HCT116 (cell line): ENCODE measurements around the gene MYO1B. TPM values are rescaled to one million over a fixed set of nuclear protein-coding genes. Genes with fewer than 3 reads are reported as not detected.
A peak's percentile ranks its signal among the peaks of the same experiment; 100 is the strongest.

ENCODE experiments used
- ATAC-seq: fragments of 200-7000 bp; cut with Tn5 transposase; 2 replicates; pipeline ENCODE4 v1.9.1; 2020; ENCODE audit warnings: mild to moderate bottlenecking, moderate library complexity
- BruUV-seq: library from RNA; stranded (reverse); fragments of 400-500 nt; replicated peaks from 2 replicates; lab custom pipeline; 2021; lab: Mats Ljungman, UMichigan
- CTCF ChIA-PET: fragments of 300-600 bp; sonication (Branson Sonifier 250); formaldehyde crosslinking; loops from one replicate; lab custom pipeline; 2021; ENCODE audit warnings: antibody characterized with exemption; lab: Charles Lee
- POLR2A ChIA-PET: fragments of 300-600, 350-600 bp; sonication (Branson Sonifier 250); formaldehyde crosslinking; loops from one replicate; lab custom pipeline; 2021; ENCODE audit warnings: antibody characterized with exemption; lab: Charles Lee
- RAD21 ChIA-PET, 2 experiments: fragments of 300-600 bp; sonication (Branson Sonifier 250); formaldehyde crosslinking; loops; one replicate each; lab custom pipeline; 2023; ENCODE audit warnings: low total read pairs in 2 of 2; ENCODE audit not compliant: uncharacterized antibody in 2 of 2, unreplicated experiment in 2 of 2, low non-redundant PET in 1 of 2; lab: Charles Lee
- DNase-seq: peaks from one replicate; pipeline ENCODE4 v3.0.0-alpha.2; 2010; ENCODE audit warnings: low read depth, low spot score
- H2AFZ ChIP-seq: fragments of 200-600 bp; shearing (Covaris generic), sonication (generic); 2 replicates; pipeline ENCODE4 v1.6.1; 2017; ENCODE audit warnings: low read depth, mixed run types, mixed read lengths, antibody characterized with exemption, low read length; ENCODE audit not compliant: poor library complexity, severe bottlenecking
- H3K27ac ChIP-seq: 2 replicates; pipeline ENCODE4 v1.5.1; 2012; ENCODE audit warnings: low read depth, low read length
- H3K27me3 ChIP-seq: fragments of 200-600 bp; sonication (generic); 2 replicates; pipeline ENCODE4 v1.6.1; 2016; ENCODE audit warnings: mixed run types, low read length, mixed read lengths; ENCODE audit not compliant: insufficient read depth
- H3K36me3 ChIP-seq, 2 experiments: fragments of 200-500 bp in 1 of 2; fragments of 200-600 bp in 1 of 2; sonication (Bioruptor generic) in 1 of 2; sonication (generic) in 1 of 2; 2 replicates each; pipeline versions ENCODE4 v1.5.1 to v1.6.1; 2014 to 2016; ENCODE audit warnings: low read length in 2 of 2, inconsistent platforms in 1 of 2, mixed read lengths in 1 of 2, mixed run types in 1 of 2; ENCODE audit not compliant: insufficient read depth in 2 of 2, control insufficient read depth in 1 of 2
- H3K4me1 ChIP-seq, 2 experiments: fragments of 200-600 bp in 1 of 2; sonication (generic) in 1 of 2; 2 replicates each; pipeline versions ENCODE4 v1.5.1 to v1.6.1; 2012 to 2017; ENCODE audit warnings: low read length in 2 of 2, inconsistent platforms in 1 of 2, mild to moderate bottlenecking in 1 of 2, mixed read lengths in 1 of 2, mixed run types in 1 of 2, moderate library complexity in 1 of 2; ENCODE audit not compliant: insufficient read depth in 2 of 2, control insufficient read depth in 1 of 2
- H3K4me2 ChIP-seq: fragments of 200-600 bp; sonication (generic); 2 replicates; pipeline ENCODE4 v1.6.1; 2017; ENCODE audit warnings: mixed run types, low read length, mixed read lengths
- H3K4me3 ChIP-seq, 2 experiments: fragments of 200-600 bp in 1 of 2; sonication (generic) in 1 of 2; replicated peaks in 1 of 2; 2 replicates each; pipeline ENCODE4 v1.5.1; 2011 to 2016; ENCODE audit warnings: low read length in 2 of 2, control low read depth in 1 of 2, low read depth in 1 of 2, mild to moderate bottlenecking in 1 of 2, mixed read lengths in 1 of 2, mixed run types in 1 of 2
- H3K79me2 ChIP-seq: fragments of 200-600 bp; sonication (generic); 2 replicates; pipeline ENCODE4 v1.6.1; 2017; ENCODE audit warnings: mild to moderate bottlenecking, mixed run types, low read length, moderate library complexity, mixed read lengths; ENCODE audit not compliant: insufficient read depth
- H3K9ac ChIP-seq: fragments of 200-600 bp; sonication (generic); 2 replicates; pipeline ENCODE4 v1.6.1; 2016; ENCODE audit warnings: low read length, mixed read lengths
- H3K9me2 ChIP-seq: fragments of 200-600 bp; sonication (generic), shearing (Covaris generic); 2 replicates; pipeline ENCODE4 v1.6.1; 2017; ENCODE audit warnings: mixed run types, mild to moderate bottlenecking, moderate library complexity; ENCODE audit not compliant: insufficient read depth
- H3K9me3 ChIP-seq, 2 experiments: fragments of 200-500 bp in 1 of 2; fragments of 200-600 bp in 1 of 2; sonication (Bioruptor generic) in 1 of 2; sonication (generic) in 1 of 2; 2 replicates each; pipeline ENCODE4 v1.6.1; 2014 to 2017; ENCODE audit warnings: low read length in 2 of 2, mixed read lengths in 2 of 2, inconsistent platforms in 1 of 2, low read depth in 1 of 2, mild to moderate bottlenecking in 1 of 2, mixed run types in 1 of 2, moderate library complexity in 1 of 2; ENCODE audit not compliant: control insufficient read depth in 1 of 2, insufficient read depth in 1 of 2
- H4K20me1 ChIP-seq: fragments of 200-600 bp; sonication (generic), shearing (Covaris generic); 2 replicates; pipeline ENCODE4 v1.6.1; 2017; ENCODE audit warnings: mixed run types, mild to moderate bottlenecking, moderate library complexity; ENCODE audit not compliant: insufficient read depth
- EZH2 ChIP-seq: fragments of 200-600 bp; sonication (generic); IDR thresholded peaks from 2 replicates; pipeline ENCODE4 v1.6.1; 2017; ENCODE audit warnings: antibody characterized with exemption, mixed run types
- SRF ChIP-seq: IDR thresholded peaks from 2 replicates; pipeline ENCODE4 v1.6.1; 2012; ENCODE audit warnings: low read depth
- intact Hi-C: fragments of 100-400 bp; cut with micrococcal nuclease; formaldehyde crosslinking; loops from 2 replicates; pipeline ENCODE4 v1.10.0; 2022
- total RNA-seq: library from RNA; stranded (reverse); gene quantifications from one replicate; pipeline ENCODE4 v1.2.1, GENCODE V29; 2021; ENCODE audit not compliant: unreplicated experiment
- TF ChIP-seq, protein P1 (sequence below): IDR thresholded peaks from 2 replicates; pipeline ENCODE4 v1.6.1; 2012
- TF ChIP-seq, protein P2 (sequence below), 3 experiments: fragments of 200-600 bp in 1 of 3; sonication (generic) in 1 of 3; IDR thresholded peaks in 2 of 3; conservative IDR thresholded peaks in 1 of 3; 2 replicates each; pipeline ENCODE4 v1.5.1; 2012 to 2017; ENCODE audit warnings: low read depth in 2 of 3, low read length in 2 of 3, antibody characterized with exemption in 1 of 3, borderline replicate concordance in 1 of 3, control low read depth in 1 of 3, mild to moderate bottlenecking in 1 of 3, mixed read lengths in 1 of 3, mixed run types in 1 of 3, moderate library complexity in 1 of 3; ENCODE audit not compliant: insufficient read depth in 1 of 3
- TF ChIP-seq, protein P3 (sequence below): IDR thresholded peaks from 2 replicates; pipeline ENCODE4 v1.6.1; 2012
- TF ChIP-seq, protein P4 (sequence below): IDR thresholded peaks from 2 replicates; pipeline ENCODE4 v1.6.1; 2012; ENCODE audit warnings: low read depth
- TF ChIP-seq, protein P5 (sequence below): IDR thresholded peaks from 2 replicates; pipeline ENCODE4 v1.6.1; 2011; ENCODE audit warnings: mild to moderate bottlenecking, low read length, moderate library complexity; ENCODE audit not compliant: insufficient replicate concordance; ENCODE audit errors: extremely low read depth

Gene MYO1B
- total RNA-seq, 1 experiment from 2014 or later: 51.7 TPM

DNA sequence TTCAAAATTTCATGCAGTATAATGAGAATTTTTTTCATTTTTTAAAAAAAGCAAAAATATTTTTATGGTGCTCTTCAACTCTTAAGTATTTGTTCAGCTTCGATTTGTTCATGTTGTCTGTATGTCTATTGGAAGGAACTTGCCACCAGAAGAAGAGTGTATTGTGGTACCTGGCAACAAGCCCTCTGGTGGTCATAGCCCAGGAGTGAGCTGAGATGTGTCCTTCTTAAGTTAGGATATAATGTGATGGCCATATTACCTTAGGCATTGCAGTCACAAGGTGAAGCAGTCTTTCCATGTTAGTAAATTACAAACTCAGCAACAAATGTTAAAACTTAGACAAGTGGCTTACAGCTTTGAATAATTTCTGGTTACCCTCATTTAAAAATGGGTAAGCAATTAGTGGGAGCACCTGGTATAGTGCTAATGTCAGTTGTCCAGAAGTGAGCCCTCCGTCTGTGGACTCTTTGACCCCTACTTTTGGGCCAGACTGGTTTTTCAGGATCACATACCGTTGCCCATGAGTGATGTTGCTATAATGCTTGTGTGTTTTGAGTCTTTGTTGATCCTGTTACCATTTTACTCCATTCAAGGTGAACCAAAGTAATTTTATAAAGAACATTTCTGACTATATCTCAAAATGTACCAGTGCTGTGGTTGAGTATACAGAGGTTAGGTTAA lies 57.4 kb downstream of the MYO1B start:
- POLR2A ChIA-PET: no interaction called here
- no peak overlapping the region for H2AFZ ChIP-seq
- no peaks in the 10 kb centered on the region for H3K27me3 ChIP-seq
- no peaks in the 10 kb centered on the region for H3K9me3 ChIP-seq
- H3K4me2 ChIP-seq: no peak overlapping the region
- DNase-seq (peak; percentile 29), ATAC-seq (peak; percentile 85)
- intact Hi-C loops: no loop called here
- no peak overlapping the region for H3K27ac ChIP-seq
- TF ChIP-seq, protein P1, sequence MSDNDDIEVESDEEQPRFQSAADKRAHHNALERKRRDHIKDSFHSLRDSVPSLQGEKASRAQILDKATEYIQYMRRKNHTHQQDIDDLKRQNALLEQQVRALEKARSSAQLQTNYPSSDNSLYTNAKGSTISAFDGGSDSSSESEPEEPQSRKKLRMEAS: no peak
- TF ChIP-seq, protein P2, sequence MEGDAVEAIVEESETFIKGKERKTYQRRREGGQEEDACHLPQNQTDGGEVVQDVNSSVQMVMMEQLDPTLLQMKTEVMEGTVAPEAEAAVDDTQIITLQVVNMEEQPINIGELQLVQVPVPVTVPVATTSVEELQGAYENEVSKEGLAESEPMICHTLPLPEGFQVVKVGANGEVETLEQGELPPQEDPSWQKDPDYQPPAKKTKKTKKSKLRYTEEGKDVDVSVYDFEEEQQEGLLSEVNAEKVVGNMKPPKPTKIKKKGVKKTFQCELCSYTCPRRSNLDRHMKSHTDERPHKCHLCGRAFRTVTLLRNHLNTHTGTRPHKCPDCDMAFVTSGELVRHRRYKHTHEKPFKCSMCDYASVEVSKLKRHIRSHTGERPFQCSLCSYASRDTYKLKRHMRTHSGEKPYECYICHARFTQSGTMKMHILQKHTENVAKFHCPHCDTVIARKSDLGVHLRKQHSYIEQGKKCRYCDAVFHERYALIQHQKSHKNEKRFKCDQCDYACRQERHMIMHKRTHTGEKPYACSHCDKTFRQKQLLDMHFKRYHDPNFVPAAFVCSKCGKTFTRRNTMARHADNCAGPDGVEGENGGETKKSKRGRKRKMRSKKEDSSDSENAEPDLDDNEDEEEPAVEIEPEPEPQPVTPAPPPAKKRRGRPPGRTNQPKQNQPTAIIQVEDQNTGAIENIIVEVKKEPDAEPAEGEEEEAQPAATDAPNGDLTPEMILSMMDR (IDR thresholded peaks at IDR 0.05 in 2 of 3, conservative IDR thresholded peaks at IDR 0.05 in 1 of 3; ENCODE audit: borderline replicate concordance in 1 of 3, insufficient read depth in 1 of 3, low read depth in 2 of 3, low read length in 2 of 3): peak; percentile 10 to 62 (median 58); a peak in 4 of 6 replicates
- no peak overlapping the region for H3K4me3 ChIP-seq
- H3K9me2 ChIP-seq: no peaks in the 10 kb centered on the region
- H4K20me1 ChIP-seq: no peaks in the 10 kb centered on the region
- peaks cover 6% of the 10 kb centered on the region for H3K79me2 ChIP-seq
- RAD21 ChIA-PET: no interaction called here
- BruUV-seq: no TSS peak
- H3K9ac ChIP-seq: no peak overlapping the region
- CTCF ChIA-PET: interaction anchor here (1.0 kb wide), 2 partner anchors 9 to 250 kb away, joined by 3 to 4 read pairs; no protein-coding TSS in a partner anchor
- H3K36me3 ChIP-seq: no peaks in the 10 kb centered on the region
- peaks cover 2 to 9% of the 10 kb centered on the region in 2 experiments; a peak in 3 of 4 replicates for H3K4me1 ChIP-seq

DNA sequence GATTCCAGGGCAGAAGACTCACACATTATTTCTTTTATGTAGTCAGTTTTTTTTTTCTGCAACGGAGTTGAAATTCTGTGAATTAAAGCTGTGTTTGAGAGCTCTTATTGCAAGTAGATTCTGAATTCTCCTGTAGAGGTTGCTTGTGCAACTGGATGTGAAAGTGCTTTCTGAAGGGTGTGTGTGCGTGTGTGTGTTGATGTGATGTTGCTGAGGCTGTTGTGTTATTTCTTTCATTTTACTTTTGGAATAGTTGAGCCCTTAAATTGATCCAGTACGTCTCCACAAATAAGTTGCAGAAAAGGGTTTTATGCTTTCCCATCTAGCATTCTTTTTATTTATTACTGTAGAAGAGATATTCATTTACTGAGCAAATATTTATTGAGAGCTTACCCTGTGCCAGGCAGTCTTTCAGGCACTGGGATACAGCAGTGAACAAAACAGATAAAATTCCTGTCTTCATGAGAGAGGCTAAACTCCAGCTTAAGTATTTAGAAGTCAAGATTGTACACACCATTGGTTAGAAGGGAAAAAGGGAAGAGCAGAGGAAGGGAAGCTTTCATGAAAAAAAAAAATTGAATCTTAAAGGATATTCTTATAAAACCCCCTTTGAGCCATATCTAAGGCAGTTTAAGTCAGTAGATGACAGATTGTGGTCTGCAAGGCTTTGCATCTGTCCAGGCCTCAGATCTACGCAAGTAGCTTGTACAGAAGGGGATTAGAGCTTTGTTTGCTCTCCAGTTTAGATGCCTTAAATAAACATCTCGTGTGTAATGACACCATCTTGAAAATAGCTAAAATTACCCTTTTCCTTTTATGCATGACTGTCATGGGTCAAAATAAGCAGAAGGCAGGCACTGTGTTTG lies 58.2 kb downstream of the MYO1B start:
- H3K36me3 ChIP-seq: no peaks in the 10 kb centered on the region
- POLR2A ChIA-PET: no interaction called here
- no peak overlapping the region for H3K9ac ChIP-seq
- H3K4me3 ChIP-seq: no peak overlapping the region
- intact Hi-C loops: no loop called here
- no peak overlapping the region for H2AFZ ChIP-seq
- ATAC-seq (no peak), DNase-seq (no peak)
- no TSS peak for BruUV-seq
- CTCF ChIA-PET: interaction anchor here (1.0 kb wide), 2 partner anchors 8 to 251 kb away, joined by 3 to 4 read pairs; no protein-coding TSS in a partner anchor
- H3K9me2 ChIP-seq: no peaks in the 10 kb centered on the region
- H3K27me3 ChIP-seq: no peaks in the 10 kb centered on the region
- no peak overlapping the region for H3K27ac ChIP-seq
- no peaks in the 10 kb centered on the region for H3K9me3 ChIP-seq
- peaks cover 6% of the 10 kb centered on the region for H3K79me2 ChIP-seq
- H3K4me1 ChIP-seq: peaks cover 2 to 9% of the 10 kb centered on the region in 2 experiments; a peak in 3 of 4 replicates
- H4K20me1 ChIP-seq: no peaks in the 10 kb centered on the region
- no peak overlapping the region for H3K4me2 ChIP-seq
- RAD21 ChIA-PET: no interaction called here
- TF ChIP-seq, protein P3, sequence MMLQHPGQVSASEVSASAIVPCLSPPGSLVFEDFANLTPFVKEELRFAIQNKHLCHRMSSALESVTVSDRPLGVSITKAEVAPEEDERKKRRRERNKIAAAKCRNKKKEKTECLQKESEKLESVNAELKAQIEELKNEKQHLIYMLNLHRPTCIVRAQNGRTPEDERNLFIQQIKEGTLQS: no peak
- TF ChIP-seq, protein P4, sequence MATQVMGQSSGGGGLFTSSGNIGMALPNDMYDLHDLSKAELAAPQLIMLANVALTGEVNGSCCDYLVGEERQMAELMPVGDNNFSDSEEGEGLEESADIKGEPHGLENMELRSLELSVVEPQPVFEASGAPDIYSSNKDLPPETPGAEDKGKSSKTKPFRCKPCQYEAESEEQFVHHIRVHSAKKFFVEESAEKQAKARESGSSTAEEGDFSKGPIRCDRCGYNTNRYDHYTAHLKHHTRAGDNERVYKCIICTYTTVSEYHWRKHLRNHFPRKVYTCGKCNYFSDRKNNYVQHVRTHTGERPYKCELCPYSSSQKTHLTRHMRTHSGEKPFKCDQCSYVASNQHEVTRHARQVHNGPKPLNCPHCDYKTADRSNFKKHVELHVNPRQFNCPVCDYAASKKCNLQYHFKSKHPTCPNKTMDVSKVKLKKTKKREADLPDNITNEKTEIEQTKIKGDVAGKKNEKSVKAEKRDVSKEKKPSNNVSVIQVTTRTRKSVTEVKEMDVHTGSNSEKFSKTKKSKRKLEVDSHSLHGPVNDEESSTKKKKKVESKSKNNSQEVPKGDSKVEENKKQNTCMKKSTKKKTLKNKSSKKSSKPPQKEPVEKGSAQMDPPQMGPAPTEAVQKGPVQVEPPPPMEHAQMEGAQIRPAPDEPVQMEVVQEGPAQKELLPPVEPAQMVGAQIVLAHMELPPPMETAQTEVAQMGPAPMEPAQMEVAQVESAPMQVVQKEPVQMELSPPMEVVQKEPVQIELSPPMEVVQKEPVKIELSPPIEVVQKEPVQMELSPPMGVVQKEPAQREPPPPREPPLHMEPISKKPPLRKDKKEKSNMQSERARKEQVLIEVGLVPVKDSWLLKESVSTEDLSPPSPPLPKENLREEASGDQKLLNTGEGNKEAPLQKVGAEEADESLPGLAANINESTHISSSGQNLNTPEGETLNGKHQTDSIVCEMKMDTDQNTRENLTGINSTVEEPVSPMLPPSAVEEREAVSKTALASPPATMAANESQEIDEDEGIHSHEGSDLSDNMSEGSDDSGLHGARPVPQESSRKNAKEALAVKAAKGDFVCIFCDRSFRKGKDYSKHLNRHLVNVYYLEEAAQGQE: no peak
- TF ChIP-seq, protein P5, sequence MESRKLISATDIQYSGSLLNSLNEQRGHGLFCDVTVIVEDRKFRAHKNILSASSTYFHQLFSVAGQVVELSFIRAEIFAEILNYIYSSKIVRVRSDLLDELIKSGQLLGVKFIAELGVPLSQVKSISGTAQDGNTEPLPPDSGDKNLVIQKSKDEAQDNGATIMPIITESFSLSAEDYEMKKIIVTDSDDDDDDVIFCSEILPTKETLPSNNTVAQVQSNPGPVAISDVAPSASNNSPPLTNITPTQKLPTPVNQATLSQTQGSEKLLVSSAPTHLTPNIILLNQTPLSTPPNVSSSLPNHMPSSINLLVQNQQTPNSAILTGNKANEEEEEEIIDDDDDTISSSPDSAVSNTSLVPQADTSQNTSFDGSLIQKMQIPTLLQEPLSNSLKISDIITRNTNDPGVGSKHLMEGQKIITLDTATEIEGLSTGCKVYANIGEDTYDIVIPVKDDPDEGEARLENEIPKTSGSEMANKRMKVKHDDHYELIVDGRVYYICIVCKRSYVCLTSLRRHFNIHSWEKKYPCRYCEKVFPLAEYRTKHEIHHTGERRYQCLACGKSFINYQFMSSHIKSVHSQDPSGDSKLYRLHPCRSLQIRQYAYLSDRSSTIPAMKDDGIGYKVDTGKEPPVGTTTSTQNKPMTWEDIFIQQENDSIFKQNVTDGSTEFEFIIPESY: no peak
- TF ChIP-seq SRF (no peak), EZH2 (no peak)
